ENCODE measurements around the gene TXNRD2. TPM values are rescaled to one million over a fixed set of nuclear protein-coding genes. Genes with fewer than 3 reads are reported as not detected.

Gene TXNRD2
- total RNA-seq, 1 experiment from 2014 or later, result 19.7 TPM

- Histone ChIP-seq H3K4me1 (ENCODE audit: control insufficient read depth in 1 of 2, insufficient read depth in 2 of 2, low read length in 2 of 2) (peaks cover 60 to 73% of the 10 kb centered on the region in 2 experiments), H3K27me3 (ENCODE audit: insufficient read depth, low read length) (no peaks in the 10 kb centered on the region), H3K4me2 (ENCODE audit: low read length) (peak overlapping the region; percentile 72; the same call in 1 of the 2 replicates), H3K36me3 (ENCODE audit: control insufficient read depth in 1 of 2, insufficient read depth in 2 of 2, low read length in 2 of 2) (peaks cover 14 to 24% of the 10 kb centered on the region in 2 experiments; a peak in 3 of 4 replicates), H3K79me2 (ENCODE audit: insufficient read depth, low read length) (peaks cover 83% of the 10 kb centered on the region), H4K20me1 (ENCODE audit: insufficient read depth) (peaks cover 3% of the 10 kb centered on the region; the same call in 1 of the 2 replicates), H3K9me2 (ENCODE audit: insufficient read depth) (no peaks in the 10 kb centered on the region), H2AFZ (ENCODE audit: low read depth, low read length, poor library complexity, severe bottlenecking) (no peak overlapping the region), H3K4me3 (replicated peaks in 1 of 2; ENCODE audit: low read depth in 1 of 2, low read length in 2 of 2) (no peak overlapping the region), H3K27ac (ENCODE audit: low read depth, low read length) (peak overlapping the region; percentile 78), H3K9me3 (ENCODE audit: control insufficient read depth in 1 of 2, insufficient read depth in 1 of 2, low read depth in 1 of 2, low read length in 2 of 2) (peaks cover 0 to 4% of the 10 kb centered on the region in 2 experiments; a peak in 1 of 4 replicates), H3K9ac (ENCODE audit: low read length) (no peak overlapping the region; the same call in 1 of the 2 replicates)
- TF ChIP-seq FOSL1 (IDR thresholded peaks at IDR 0.05; ENCODE audit: low read depth) (no peak), JUND (IDR thresholded peaks at IDR 0.05) (no peak), EZH2phosphoT487 (IDR thresholded peaks at IDR 0.05; ENCODE audit: borderline replicate concordance) (no peak), SIN3A (IDR thresholded peaks at IDR 0.05; ENCODE audit: low read depth) (no peak), POLR2A (IDR thresholded peaks at IDR 0.05; ENCODE audit: borderline replicate concordance, extremely low read depth, insufficient read depth, insufficient read length) (no peak), RAD21 (IDR thresholded peaks at IDR 0.05; ENCODE audit: low read depth) (no peak), ZFX (IDR thresholded peaks at IDR 0.05) (no peak), CTCF (IDR thresholded peaks at IDR 0.05 in 2 of 3, conservative IDR thresholded peaks at IDR 0.05 in 1 of 3; ENCODE audit: borderline replicate concordance in 1 of 3, insufficient read depth in 1 of 3, low read depth in 2 of 3, low read length in 2 of 3) (no peak), CEBPB (IDR thresholded peaks at IDR 0.05; ENCODE audit: low read depth) (no peak), EGR1 (IDR thresholded peaks at IDR 0.05; ENCODE audit: low read depth) (no peak), ELF1 (IDR thresholded peaks at IDR 0.05; ENCODE audit: borderline replicate concordance, low read depth) (no peak)
- TF ChIP-seq, protein P1, sequence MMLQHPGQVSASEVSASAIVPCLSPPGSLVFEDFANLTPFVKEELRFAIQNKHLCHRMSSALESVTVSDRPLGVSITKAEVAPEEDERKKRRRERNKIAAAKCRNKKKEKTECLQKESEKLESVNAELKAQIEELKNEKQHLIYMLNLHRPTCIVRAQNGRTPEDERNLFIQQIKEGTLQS (IDR thresholded peaks at IDR 0.05), result no peak
- TF ChIP-seq, protein P2, sequence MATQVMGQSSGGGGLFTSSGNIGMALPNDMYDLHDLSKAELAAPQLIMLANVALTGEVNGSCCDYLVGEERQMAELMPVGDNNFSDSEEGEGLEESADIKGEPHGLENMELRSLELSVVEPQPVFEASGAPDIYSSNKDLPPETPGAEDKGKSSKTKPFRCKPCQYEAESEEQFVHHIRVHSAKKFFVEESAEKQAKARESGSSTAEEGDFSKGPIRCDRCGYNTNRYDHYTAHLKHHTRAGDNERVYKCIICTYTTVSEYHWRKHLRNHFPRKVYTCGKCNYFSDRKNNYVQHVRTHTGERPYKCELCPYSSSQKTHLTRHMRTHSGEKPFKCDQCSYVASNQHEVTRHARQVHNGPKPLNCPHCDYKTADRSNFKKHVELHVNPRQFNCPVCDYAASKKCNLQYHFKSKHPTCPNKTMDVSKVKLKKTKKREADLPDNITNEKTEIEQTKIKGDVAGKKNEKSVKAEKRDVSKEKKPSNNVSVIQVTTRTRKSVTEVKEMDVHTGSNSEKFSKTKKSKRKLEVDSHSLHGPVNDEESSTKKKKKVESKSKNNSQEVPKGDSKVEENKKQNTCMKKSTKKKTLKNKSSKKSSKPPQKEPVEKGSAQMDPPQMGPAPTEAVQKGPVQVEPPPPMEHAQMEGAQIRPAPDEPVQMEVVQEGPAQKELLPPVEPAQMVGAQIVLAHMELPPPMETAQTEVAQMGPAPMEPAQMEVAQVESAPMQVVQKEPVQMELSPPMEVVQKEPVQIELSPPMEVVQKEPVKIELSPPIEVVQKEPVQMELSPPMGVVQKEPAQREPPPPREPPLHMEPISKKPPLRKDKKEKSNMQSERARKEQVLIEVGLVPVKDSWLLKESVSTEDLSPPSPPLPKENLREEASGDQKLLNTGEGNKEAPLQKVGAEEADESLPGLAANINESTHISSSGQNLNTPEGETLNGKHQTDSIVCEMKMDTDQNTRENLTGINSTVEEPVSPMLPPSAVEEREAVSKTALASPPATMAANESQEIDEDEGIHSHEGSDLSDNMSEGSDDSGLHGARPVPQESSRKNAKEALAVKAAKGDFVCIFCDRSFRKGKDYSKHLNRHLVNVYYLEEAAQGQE (IDR thresholded peaks at IDR 0.05; ENCODE audit: low read depth), result no peak
- intact Hi-C loops (cut with micrococcal nuclease), result no loop called here
- POLR2A ChIA-PET, result no interaction called here
- BruUV-seq (replicated peaks), result no TSS peak
- ATAC-seq, result no peak
- CTCF ChIA-PET, result no interaction called here
- DNase-seq (ENCODE audit: low read depth, low spot score), result no peak
- RAD21 ChIA-PET (ENCODE audit: low non-redundant PET in 1 of 2, low total read pairs in 2 of 2, uncharacterized antibody in 2 of 2, unreplicated experiment in 2 of 2), result interaction anchor here in 1 of 2 experiments (0.5 kb wide), 1 partner anchor 211 kb away, joined by 3 read pairs; no protein-coding TSS in a partner anchor
These were observed 90.1 kb downstream of the TXNRD2 start for GRCh38 chr22:19851291-19852176.

Data from HCT116 (cell line).